Stimulated activated naive CD8-positive, alpha-beta T cell treated with anti-CD3 and anti-CD28 coated beads, Interleukin-15, amount 100 ng/mL, for 72 hours (primary cell): ENCODE results near the gene ASNSD1.
"Not testable (repeated sequence)": the region's sequence is repeated elsewhere in the genome, so short reads cannot be mapped to it uniquely, and the experiment has no call there.

Experiments used
- ATAC-seq: fragments of 150-1000 bp; cut with Tn5 transposase; 2 replicates; pipeline ENCODE4 v1.10.0; 2021; ENCODE audit warnings: mild to moderate bottlenecking, moderate library complexity
- DNase-seq, 2 donors: peaks; one replicate each; pipeline ENCODE4 v3.0.0; 2021 to 2022
- H3K27ac Mint-ChIP-seq, 2 donors: one replicate each; pipeline ENCODE4 v1.8.0; 2022; ENCODE audit warnings: mild to moderate bottlenecking in 2 of 2, mixed read lengths in 2 of 2, moderate library complexity in 2 of 2
- H3K27me3 Mint-ChIP-seq: one replicate; pipeline ENCODE4 v1.8.0; 2022; ENCODE audit warnings: mixed read lengths
- H3K4me1 Mint-ChIP-seq: one replicate; pipeline ENCODE4 v1.8.0; 2022; ENCODE audit warnings: mild to moderate bottlenecking, mixed read lengths
- H3K4me3 Mint-ChIP-seq, 2 donors: one replicate each; pipeline ENCODE4 v1.8.0; 2022; ENCODE audit warnings: mild to moderate bottlenecking in 2 of 2, mixed read lengths in 2 of 2, moderate library complexity in 1 of 2
- H3K9me3 Mint-ChIP-seq, 2 donors: one replicate each; pipeline ENCODE4 v1.8.0; 2022; ENCODE audit warnings: mixed read lengths in 2 of 2

Gene ASNSD1

GRCh38 chr2:189700681-189701080 is 39.4 kb downstream of the ASNSD1 start:
- DNase-seq: no peak
- H3K27me3 Mint-ChIP-seq: no peaks in the 10 kb centered on the region
- H3K4me1 Mint-ChIP-seq: peaks cover 4% of the 10 kb centered on the region
- ATAC-seq: no peak
- no peak overlapping the region for H3K4me3 Mint-ChIP-seq
- no peaks in the 10 kb centered on the region for H3K9me3 Mint-ChIP-seq
- peak overlapping the region in 1 of 2 donors; percentile 52 for H3K27ac Mint-ChIP-seq

GRCh38 chr2:189702071-189702470 is 40.8 kb downstream of the ASNSD1 start:
- Mint-ChIP-seq H3K27me3 (no peaks in the 10 kb centered on the region), H3K27ac (no peak overlapping the region), H3K4me1 (peaks cover 4% of the 10 kb centered on the region), H3K9me3 (no peaks in the 10 kb centered on the region), H3K4me3 (no peak overlapping the region)
- DNase-seq (no peak), ATAC-seq (no peak)

- Mint-ChIP-seq H3K27ac (no peak overlapping the region), H3K9me3 (peaks cover 15 to 16% of the 10 kb centered on the region in 2 donors), H3K27me3 (no peaks in the 10 kb centered on the region), H3K4me3 (no peak overlapping the region), H3K4me1 (no peaks in the 10 kb centered on the region)
- DNase-seq: no peak
- ATAC-seq: no peak
These were observed 48.4 kb downstream of the ASNSD1 start for GRCh38 chr2:189709501-189710221.

GRCh38 chr2:189717593-189717992 is 56.3 kb downstream of the ASNSD1 start:
- H3K4me3 Mint-ChIP-seq, H3K27ac Mint-ChIP-seq, H3K27me3 Mint-ChIP-seq, H3K4me1 Mint-ChIP-seq, DNase-seq, ATAC-seq: not testable (repeated sequence)
- peaks cover 25 to 28% of the 10 kb centered on the region in 2 donors for H3K9me3 Mint-ChIP-seq

- H3K4me1 Mint-ChIP-seq: peaks cover 11% of the 10 kb centered on the region
- H3K4me3 Mint-ChIP-seq: no peak overlapping the region
These were observed 58.3 kb downstream of the ASNSD1 start for GRCh38 chr2:189719571-189719970.

More at GRCh38 chr2:189719571-189719970, 58.3 kb downstream of the ASNSD1 start:
- ATAC-seq (no peak), DNase-seq (no peak)
- Mint-ChIP-seq H3K27me3 (no peaks in the 10 kb centered on the region), H3K27ac (no peak overlapping the region), H3K9me3 (peaks cover 10 to 13% of the 10 kb centered on the region in 2 donors)
